ENCODE results near the gene INF2. TPM values are rescaled to one million over a fixed set of nuclear protein-coding genes. Genes with fewer than 3 reads are reported as not detected.

INF2 gene
- total RNA-seq, 1 donor from 2014 or later = 86.6 TPM

DNA sequence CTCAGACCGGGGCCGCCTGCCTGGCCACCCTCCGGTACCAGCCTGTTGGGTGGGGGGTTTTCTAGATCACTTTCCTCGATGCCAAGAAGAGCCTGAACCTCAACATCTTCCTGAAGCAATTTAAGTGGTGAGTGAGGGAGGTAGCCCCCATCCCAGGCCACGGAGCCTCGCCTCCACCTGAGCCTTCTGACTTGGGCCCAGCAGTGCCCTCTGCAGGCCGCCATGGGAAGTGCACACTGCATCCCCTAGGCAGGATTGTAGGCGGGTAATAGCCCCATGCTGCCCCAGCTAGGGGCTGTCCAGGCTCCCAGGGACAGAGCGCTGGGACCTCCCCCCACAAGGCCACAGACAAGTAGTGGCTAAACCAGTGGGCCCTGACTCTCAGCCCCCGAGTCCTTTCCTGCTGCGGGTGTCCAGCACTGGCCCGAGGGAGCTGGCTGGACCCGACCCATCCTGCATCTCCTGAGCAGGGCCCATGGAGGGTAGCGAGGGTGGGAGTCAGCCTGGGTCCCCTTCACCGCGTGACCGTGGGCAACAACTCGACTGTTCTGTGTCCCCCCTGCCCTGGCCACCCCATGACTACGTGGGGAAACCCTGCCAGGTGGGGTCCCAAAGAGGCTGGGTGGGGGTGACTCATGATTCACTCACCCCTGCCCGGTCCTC, 19.3 kb downstream of the INF2 start:
- Mint-ChIP-seq H3K27ac (peak overlapping the region; percentile 55), H3K36me3 (ENCODE audit: low read depth) (peaks cover 12% of the 10 kb centered on the region), H3K4me3 (no peak overlapping the region), H3K4me1 (ENCODE audit: low read depth) (no peaks in the 10 kb centered on the region), H3K9me3 (no peaks in the 10 kb centered on the region), H3K27me3 (ENCODE audit: insufficient read depth) (no peaks in the 10 kb centered on the region)
- peak; percentile 62 for DNase-seq (ENCODE audit: low spot score)
- intact Hi-C loops (cut with micrococcal nuclease) = loop anchor here (1.0 kb wide), 2 partner anchors 43 to 58 kb away; no protein-coding TSS in a partner anchor

DNA sequence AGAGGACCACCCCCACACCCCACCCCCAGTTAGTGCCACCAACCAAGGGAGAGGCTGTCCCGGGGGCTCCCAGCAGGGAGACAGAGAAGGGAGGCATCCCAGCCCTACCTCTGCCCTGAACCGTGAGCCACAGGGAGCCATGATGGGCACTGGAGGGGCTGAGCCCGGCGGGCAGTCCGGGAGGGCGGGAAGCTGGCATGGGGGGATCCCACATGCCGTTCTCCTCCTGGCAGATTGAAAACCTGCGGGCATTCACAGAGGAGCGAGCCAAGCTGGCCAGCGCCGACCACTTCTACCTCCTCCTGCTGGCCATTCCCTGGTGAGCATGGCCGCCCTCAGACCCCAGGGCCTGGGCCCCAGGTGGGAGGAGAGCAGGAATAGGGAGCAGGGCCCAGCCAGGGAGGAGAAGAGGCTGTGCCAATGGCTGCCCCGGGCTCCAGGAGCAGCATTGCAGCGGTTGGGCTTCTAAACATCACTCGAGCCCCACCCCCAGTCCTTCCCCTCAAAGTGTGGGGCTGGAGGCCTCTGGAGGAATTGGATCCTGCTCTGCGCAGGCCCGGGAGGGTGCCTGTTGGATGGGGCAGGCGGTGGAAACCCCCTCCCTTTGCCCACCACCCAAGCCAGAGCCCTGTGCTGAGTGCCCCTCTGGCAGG, 20.1 kb downstream of the INF2 start:
- Mint-ChIP-seq H3K27ac (no peak overlapping the region), H3K4me3 (no peak overlapping the region), H3K36me3 (ENCODE audit: low read depth) (peaks cover 5% of the 10 kb centered on the region), H3K9me3 (no peaks in the 10 kb centered on the region), H3K27me3 (ENCODE audit: insufficient read depth) (no peaks in the 10 kb centered on the region), H3K4me1 (ENCODE audit: low read depth) (no peaks in the 10 kb centered on the region)
- DNase-seq (ENCODE audit: low spot score) = no peak
- intact Hi-C loops (cut with micrococcal nuclease) = no loop called here

DNA sequence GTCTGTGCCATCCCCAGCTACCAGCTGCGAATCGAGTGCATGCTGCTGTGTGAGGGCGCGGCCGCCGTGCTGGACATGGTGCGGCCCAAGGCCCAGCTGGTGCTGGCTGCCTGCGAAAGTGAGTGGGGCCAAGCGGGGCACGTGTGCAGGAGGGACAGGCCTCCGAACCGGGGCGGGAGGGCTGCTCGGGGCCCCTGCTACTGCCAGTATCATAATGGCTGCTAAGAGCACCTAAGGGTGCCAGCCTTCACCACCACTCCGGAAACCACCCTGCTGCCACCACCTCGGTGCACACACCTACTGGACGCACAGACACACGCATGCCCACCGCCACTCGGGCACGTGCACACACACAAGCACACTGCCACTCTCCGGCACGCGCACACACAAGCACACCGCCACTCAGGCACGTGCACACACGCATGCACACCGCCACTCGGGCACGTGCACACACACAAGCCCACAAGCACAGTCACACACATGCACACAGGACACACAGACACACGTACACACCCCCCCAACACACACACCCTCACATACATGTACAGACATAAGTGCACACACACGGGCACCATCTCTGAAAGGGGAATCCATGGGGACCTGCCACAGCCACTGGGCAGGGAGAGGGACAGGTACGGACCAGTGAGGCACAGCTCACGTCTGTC, 20.8 kb downstream of the INF2 start:
- Mint-ChIP-seq H3K27ac (no peak overlapping the region), H3K36me3 (ENCODE audit: low read depth) (peaks cover 5% of the 10 kb centered on the region), H3K4me1 (ENCODE audit: low read depth) (no peaks in the 10 kb centered on the region), H3K4me3 (no peak overlapping the region), H3K27me3 (ENCODE audit: insufficient read depth) (no peaks in the 10 kb centered on the region), H3K9me3 (no peaks in the 10 kb centered on the region)
- intact Hi-C loops (cut with micrococcal nuclease) = no loop called here
- no peak for DNase-seq (ENCODE audit: low spot score)

DNA sequence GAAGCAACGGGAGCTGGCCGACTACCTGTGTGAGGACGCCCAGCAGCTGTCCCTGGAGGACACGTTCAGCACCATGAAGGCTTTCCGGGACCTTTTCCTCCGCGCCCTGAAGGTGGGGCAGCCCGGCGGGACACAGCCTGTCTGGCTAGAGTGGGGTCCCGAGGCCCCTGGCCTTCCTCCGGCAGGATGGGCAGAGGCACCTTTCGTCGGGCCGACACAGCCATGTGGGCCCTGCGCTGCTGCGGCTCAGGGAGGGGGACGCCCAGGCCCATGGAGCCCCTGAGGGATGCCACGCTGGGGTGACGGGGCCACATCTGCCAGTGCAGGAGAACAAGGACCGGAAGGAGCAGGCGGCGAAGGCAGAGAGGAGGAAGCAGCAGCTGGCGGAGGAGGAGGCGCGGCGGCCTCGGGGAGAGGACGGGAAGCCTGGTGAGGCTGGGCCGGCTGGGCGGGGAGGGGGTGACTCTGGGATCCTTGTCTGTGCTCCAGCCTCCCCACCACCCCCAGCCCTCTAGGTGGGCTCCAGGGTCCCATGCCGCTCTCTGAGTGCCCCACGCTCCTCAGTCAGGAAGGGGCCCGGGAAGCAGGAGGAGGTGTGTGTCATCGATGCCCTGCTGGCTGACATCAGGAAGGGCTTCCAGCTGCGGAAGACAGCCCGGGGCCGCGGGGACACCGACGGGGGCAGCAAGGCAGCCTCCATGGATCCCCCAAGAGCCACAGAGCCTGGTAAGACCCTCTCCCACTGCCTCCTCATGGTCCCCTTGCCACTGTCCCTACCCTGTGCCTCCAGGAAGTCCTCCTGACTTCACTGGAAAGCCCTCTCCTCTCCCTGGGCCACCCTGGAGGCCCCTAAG, 23.7 kb downstream of the INF2 start:
- H3K4me3 Mint-ChIP-seq = no peak overlapping the region
- H3K9me3 Mint-ChIP-seq = no peaks in the 10 kb centered on the region
- H3K36me3 Mint-ChIP-seq (ENCODE audit: low read depth) = peaks cover 8% of the 10 kb centered on the region
- H3K27me3 Mint-ChIP-seq (ENCODE audit: insufficient read depth) = no peaks in the 10 kb centered on the region
- no peak for DNase-seq (ENCODE audit: low spot score)
- H3K4me1 Mint-ChIP-seq (ENCODE audit: low read depth) = no peaks in the 10 kb centered on the region
- intact Hi-C loops (cut with micrococcal nuclease) = no loop called here
- H3K27ac Mint-ChIP-seq = no peak overlapping the region

GRCh38 chr14:104714066-104714465, 24.6 kb downstream of the INF2 start:
- peaks cover 7% of the 10 kb centered on the region for H3K36me3 Mint-ChIP-seq (ENCODE audit: low read depth)
- DNase-seq (ENCODE audit: low spot score) = no peak
- no peaks in the 10 kb centered on the region for H3K4me1 Mint-ChIP-seq (ENCODE audit: low read depth)
- no peaks in the 10 kb centered on the region for H3K27me3 Mint-ChIP-seq (ENCODE audit: insufficient read depth)
- intact Hi-C loops (cut with micrococcal nuclease) = no loop called here
- H3K27ac Mint-ChIP-seq = no peak overlapping the region
- H3K4me3 Mint-ChIP-seq = no peak overlapping the region
- no peaks in the 10 kb centered on the region for H3K9me3 Mint-ChIP-seq

- H3K27me3 Mint-ChIP-seq (ENCODE audit: insufficient read depth) = no peaks in the 10 kb centered on the region
- intact Hi-C loops (cut with micrococcal nuclease) = no loop called here
- no peaks in the 10 kb centered on the region for H3K9me3 Mint-ChIP-seq
- H3K4me3 Mint-ChIP-seq = no peak overlapping the region
- no peak for DNase-seq (ENCODE audit: low spot score)
- peaks cover 7% of the 10 kb centered on the region for H3K36me3 Mint-ChIP-seq (ENCODE audit: low read depth)
- no peaks in the 10 kb centered on the region for H3K4me1 Mint-ChIP-seq (ENCODE audit: low read depth)
- H3K27ac Mint-ChIP-seq = no peak overlapping the region
Measured at GRCh38 chr14:104714681-104715080, 25.3 kb downstream of the INF2 start.

- H3K27ac Mint-ChIP-seq = no peak overlapping the region
- peaks cover 4% of the 10 kb centered on the region for H3K36me3 Mint-ChIP-seq (ENCODE audit: low read depth)
- no peaks in the 10 kb centered on the region for H3K27me3 Mint-ChIP-seq (ENCODE audit: insufficient read depth)
- DNase-seq (ENCODE audit: low spot score) = no peak
- no peak overlapping the region for H3K4me3 Mint-ChIP-seq
- intact Hi-C loops (cut with micrococcal nuclease) = no loop called here
- H3K9me3 Mint-ChIP-seq = no peaks in the 10 kb centered on the region
- H3K4me1 Mint-ChIP-seq (ENCODE audit: low read depth) = no peaks in the 10 kb centered on the region
Measured at GRCh38 chr14:104715416-104715815, 26.0 kb downstream of the INF2 start.

- H3K27ac Mint-ChIP-seq = no peak overlapping the region
- H3K27me3 Mint-ChIP-seq (ENCODE audit: insufficient read depth) = no peaks in the 10 kb centered on the region
- H3K36me3 Mint-ChIP-seq (ENCODE audit: low read depth) = peaks cover 3% of the 10 kb centered on the region
- H3K4me3 Mint-ChIP-seq = no peak overlapping the region
- intact Hi-C loops (cut with micrococcal nuclease) = no loop called here
- no peak for DNase-seq (ENCODE audit: low spot score)
- H3K4me1 Mint-ChIP-seq (ENCODE audit: low read depth) = no peaks in the 10 kb centered on the region
- H3K9me3 Mint-ChIP-seq = no peaks in the 10 kb centered on the region
Measured at GRCh38 chr14:104715871-104716270, 26.5 kb downstream of the INF2 start.

DNA sequence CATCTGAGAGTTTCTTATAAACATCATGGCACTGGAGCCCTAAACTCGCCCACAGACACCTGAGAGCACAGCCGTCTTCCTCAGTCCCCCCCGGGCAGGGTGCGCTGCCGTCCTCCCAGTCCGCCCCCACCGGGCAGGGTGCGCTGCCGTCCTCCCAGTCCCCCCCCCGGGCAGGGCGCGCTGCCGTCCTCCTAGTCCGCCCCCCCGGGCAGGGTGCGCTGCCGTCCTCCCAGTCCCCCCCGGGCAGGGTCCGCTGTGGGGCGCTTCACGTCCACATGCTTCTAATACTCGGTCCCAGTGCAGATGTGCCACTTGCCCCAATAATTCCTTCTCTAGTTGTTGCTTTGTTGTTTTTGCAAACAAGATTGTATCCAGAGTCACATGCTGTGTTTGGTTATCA, 27.7 kb downstream of the INF2 start:
- H3K27me3 Mint-ChIP-seq (ENCODE audit: insufficient read depth) = no peaks in the 10 kb centered on the region
- intact Hi-C loops (cut with micrococcal nuclease) = no loop called here

GRCh38 chr14:104717646-104718045, 28.2 kb downstream of the INF2 start:
- no peak for DNase-seq (ENCODE audit: low spot score)
- Mint-ChIP-seq H3K27me3 (ENCODE audit: insufficient read depth) (no peaks in the 10 kb centered on the region), H3K9me3 (no peaks in the 10 kb centered on the region), H3K4me3 (no peak overlapping the region), H3K36me3 (ENCODE audit: low read depth) (peaks cover 3% of the 10 kb centered on the region), H3K4me1 (ENCODE audit: low read depth) (no peaks in the 10 kb centered on the region), H3K27ac (no peak overlapping the region)
- intact Hi-C loops (cut with micrococcal nuclease) = no loop called here

More for the DNA sequence above, 27.7 kb downstream of the INF2 start:
- Mint-ChIP-seq H3K27ac (no peak overlapping the region), H3K4me1 (ENCODE audit: low read depth) (no peaks in the 10 kb centered on the region), H3K4me3 (no peak overlapping the region), H3K9me3 (no peaks in the 10 kb centered on the region), H3K36me3 (ENCODE audit: low read depth) (peaks cover 3% of the 10 kb centered on the region)
- no peak for DNase-seq (ENCODE audit: low spot score)

GRCh38 chr14:104718147-104718546, 28.7 kb downstream of the INF2 start:
- intact Hi-C loops (cut with micrococcal nuclease) = no loop called here
- H3K27me3 Mint-ChIP-seq (ENCODE audit: insufficient read depth) = no peaks in the 10 kb centered on the region
- no peak for DNase-seq (ENCODE audit: low spot score)
- H3K4me3 Mint-ChIP-seq = no peak overlapping the region
- H3K27ac Mint-ChIP-seq = no peak overlapping the region
- no peaks in the 10 kb centered on the region for H3K9me3 Mint-ChIP-seq
- H3K36me3 Mint-ChIP-seq (ENCODE audit: low read depth) = peaks cover 3% of the 10 kb centered on the region
- H3K4me1 Mint-ChIP-seq (ENCODE audit: low read depth) = no peaks in the 10 kb centered on the region

GRCh38 chr14:104718871-104719270, 29.5 kb downstream of the INF2 start:
- intact Hi-C loops (cut with micrococcal nuclease) = no loop called here
- no peaks in the 10 kb centered on the region for H3K4me1 Mint-ChIP-seq (ENCODE audit: low read depth)

GRCh38 chr14:104719343-104719742, 29.9 kb downstream of the INF2 start:
- intact Hi-C loops (cut with micrococcal nuclease) = no loop called here
- H3K4me3 Mint-ChIP-seq = no peak overlapping the region
- H3K27ac Mint-ChIP-seq = no peak overlapping the region
- H3K27me3 Mint-ChIP-seq (ENCODE audit: insufficient read depth) = no peaks in the 10 kb centered on the region
- no peaks in the 10 kb centered on the region for H3K4me1 Mint-ChIP-seq (ENCODE audit: low read depth)
- no peaks in the 10 kb centered on the region for H3K9me3 Mint-ChIP-seq
- peaks cover 3% of the 10 kb centered on the region for H3K36me3 Mint-ChIP-seq (ENCODE audit: low read depth)
- DNase-seq (ENCODE audit: low spot score) = no peak

More at GRCh38 chr14:104718871-104719270, 29.5 kb downstream of the INF2 start:
- no peaks in the 10 kb centered on the region for H3K9me3 Mint-ChIP-seq
- H3K4me3 Mint-ChIP-seq = no peak overlapping the region
- H3K27me3 Mint-ChIP-seq (ENCODE audit: insufficient read depth) = no peaks in the 10 kb centered on the region
- H3K27ac Mint-ChIP-seq = no peak overlapping the region
- DNase-seq (ENCODE audit: low spot score) = no peak
- H3K36me3 Mint-ChIP-seq (ENCODE audit: low read depth) = peaks cover 3% of the 10 kb centered on the region
